GM12878 (cell line): ENCODE data around the gene ADCY5. TPM values are rescaled to one million over a fixed set of nuclear protein-coding genes. Genes with fewer than 3 reads are reported as not detected.

Experiments
- ATAC-seq: fragments of 200-7000 bp; cut with Tn5 transposase; 3 replicates; pipeline ENCODE4 v1.9.1; 2020; ENCODE audit warnings: mild to moderate bottlenecking, moderate library complexity
- BruUV-seq: library from RNA; stranded (reverse); fragments of 400-500 nt; replicated peaks from 2 replicates; lab custom pipeline; 2021; lab: Mats Ljungman, UMichigan
- CTCF ChIA-PET: fragments of 300-600 bp; sonication (Branson Sonifier 250); formaldehyde crosslinking; extraction: SDS; loops from one replicate; lab custom pipeline; 2021; ENCODE audit warnings: inconsistent platforms; lab: Yijun Ruan, JAX
- POLR2A ChIA-PET: fragments of 350-600 bp; formaldehyde crosslinking; extraction: SDS; loops from one replicate; lab custom pipeline; 2021; ENCODE audit warnings: inconsistent platforms; lab: Charles Lee
- RAD21 ChIA-PET: fragments of 300-600 bp; sonication (Branson Sonifier 250); formaldehyde crosslinking; loops from one replicate; lab custom pipeline; 2023; ENCODE audit warnings: antibody characterized with exemption; ENCODE audit not compliant: unreplicated experiment; lab: Charles Lee
- SMC1A ChIA-PET: fragments of 300-600 bp; sonication (Branson Sonifier 250); formaldehyde crosslinking; loops from one replicate; lab custom pipeline; 2023; ENCODE audit not compliant: unreplicated experiment, uncharacterized antibody; lab: Charles Lee
- DNase-seq: peaks from one replicate; pipeline ENCODE4 v3.0.0-alpha.2; 2011; ENCODE audit warnings: low read depth, low spot score
- FAIRE-seq: peaks from 3 replicates; lab custom pipeline; 2011; peaks lifted over from hg19 to GRCh38; lab: Jason Lieb, UNC
- H2AFZ ChIP-seq: 2 replicates; pipeline ENCODE4 v1.6.0; 2011; ENCODE audit warnings: low read depth, low read length, control low read depth; ENCODE audit not compliant: control insufficient read depth
- H3K27ac ChIP-seq: 2 replicates; pipeline ENCODE4 v1.5.1; 2011; ENCODE audit warnings: control low read depth; ENCODE audit not compliant: control insufficient read depth, insufficient read depth
- H3K27me3 ChIP-seq, 2 experiments: replicated peaks in 1 of 2; 2 replicates each; pipeline versions ENCODE4 v1.6.0 to v1.6.1; 2011; ENCODE audit warnings: low read length in 1 of 2; ENCODE audit not compliant: control insufficient read depth in 2 of 2, insufficient read depth in 2 of 2
- H3K36me3 ChIP-seq, 2 experiments: 2 replicates each; pipeline ENCODE4 v1.5.1; 2011; ENCODE audit warnings: low read length in 1 of 2; ENCODE audit not compliant: control insufficient read depth in 2 of 2, insufficient read depth in 2 of 2
- H3K4me1 ChIP-seq: 2 replicates; pipeline ENCODE4 v1.6.1; 2011; ENCODE audit warnings: mild to moderate bottlenecking, low read length, moderate library complexity, mixed read lengths; ENCODE audit not compliant: control insufficient read depth, insufficient read depth
- H3K4me2 ChIP-seq: 2 replicates; pipeline ENCODE4 v1.6.0; 2011; ENCODE audit warnings: control low read depth; ENCODE audit not compliant: control insufficient read depth, insufficient read depth
- H3K4me3 ChIP-seq: fragments of 200-600 bp; sonication (generic); 2 replicates; pipeline ENCODE4 v1.5.1; 2016
- H3K79me2 ChIP-seq: 2 replicates; pipeline ENCODE4 v1.6.0; 2011; ENCODE audit warnings: low read length; ENCODE audit not compliant: control insufficient read depth, insufficient read depth
- H3K9ac ChIP-seq: 2 replicates; pipeline ENCODE4 v1.8.0; 2011; ENCODE audit warnings: low read length, control low read depth, mixed read lengths; ENCODE audit not compliant: control insufficient read depth, insufficient read depth
- H3K9me3 ChIP-seq: replicated peaks from 3 replicates; pipeline ENCODE4 v1.5.1; 2011; ENCODE audit warnings: mild to moderate bottlenecking, low read length; ENCODE audit not compliant: control insufficient read depth, insufficient read depth
- H4K20me1 ChIP-seq: 2 replicates; pipeline ENCODE4 v1.6.0; 2011; ENCODE audit not compliant: control insufficient read depth, insufficient read depth
- CHD1 ChIP-seq: IDR thresholded peaks from 2 replicates; pipeline ENCODE4 v1.6.1; 2012; ENCODE audit warnings: low read depth, low read length, improper control_type of control experiment
- ESRRA ChIP-seq: IDR thresholded peaks from 2 replicates; pipeline ENCODE4 v1.6.1; 2012; ENCODE audit warnings: mild to moderate bottlenecking, low read length, improper control_type of control experiment
- HDAC6 ChIP-seq: fragments of 200-600 bp; sonication (generic); IDR thresholded peaks from one replicate; pipeline ENCODE4 v1.8.0; 2017; ENCODE audit warnings: antibody characterized with exemption; ENCODE audit not compliant: unreplicated experiment
- JUND ChIP-seq: IDR thresholded peaks from 2 replicates; pipeline ENCODE4 v1.6.1; 2012; ENCODE audit warnings: low read depth, mild to moderate bottlenecking, low read length, improper control_type of control experiment, moderate library complexity
- MTA2 ChIP-seq: fragments of 450-650 bp; IDR thresholded peaks from 2 replicates; pipeline ENCODE4 v1.6.1; 2016; ENCODE audit warnings: low read depth, mild to moderate bottlenecking, moderate library complexity
- MXI1 ChIP-seq: fragments of 150-350 bp; IDR thresholded peaks from 2 replicates; pipeline ENCODE4 v1.6.1; 2011; ENCODE audit warnings: low read depth, mild to moderate bottlenecking, inconsistent platforms, low read length, improper control_type of control experiment
- MYC ChIP-seq: IDR thresholded peaks from 2 replicates; pipeline ENCODE4 v1.6.1; 2011; ENCODE audit warnings: mild to moderate bottlenecking, low read length, moderate library complexity, inconsistent platforms; ENCODE audit not compliant: insufficient read depth, insufficient replicate concordance, insufficient read length, severe bottlenecking
- NBN ChIP-seq: fragments of 450-650 bp; IDR thresholded peaks from 2 replicates; pipeline ENCODE4 v1.6.1; 2016
- NRF1 ChIP-seq: conservative IDR thresholded peaks from 2 replicates; pipeline ENCODE4 v1.6.1; 2011; ENCODE audit warnings: mild to moderate bottlenecking, low read depth, low read length, improper control_type of control experiment
- STAT1 ChIP-seq: fragments of 450-650 bp; conservative IDR thresholded peaks from 2 replicates; pipeline ENCODE4 v1.6.1; 2014; ENCODE audit warnings: antibody characterized with exemption, mild to moderate bottlenecking
- TCF7 ChIP-seq: IDR thresholded peaks from 2 replicates; pipeline ENCODE4 v1.6.1; 2014; ENCODE audit warnings: antibody characterized with exemption, borderline replicate concordance
- WGBS: methylation state at CpG from one replicate; pipeline ENCODE4 v1.1.6; 2016; ENCODE audit warnings: low lambda C conversion rate; ENCODE audit not compliant: insufficient replicate concordance, insufficient coverage; ENCODE audit errors: missing lambda C conversion rate; 5-methylcytosine and 5-hydroxymethylcytosine counted together
- in situ Hi-C: fragments of 300-500 bp; cut with MboI; formaldehyde crosslinking; loops from 9 replicates; pipeline ENCODE4 v1.14.3; 2018; ENCODE audit warnings: mixed read lengths
- intact Hi-C: fragments of 100-400 bp; cut with micrococcal nuclease; formaldehyde crosslinking; loops from one replicate; pipeline ENCODE4 v1.14.2; 2022; ENCODE audit not compliant: unreplicated experiment
- polyA plus RNA-seq, 11 experiments: library from polyadenylated mRNA; depleted of rRNA in 4 of 11; unstranded in 6 of 11; stranded (reverse) in 5 of 11; fragments of >200 nt; fragmentation: Nextera tagmentation in 4 of 11; fragmentation: Illumina TruSeq in 1 of 11; extraction: Ambion mirVana in 4 of 11; extraction: Trizol in 1 of 11; gene quantifications; 1 replicate in 1 of 11; 2 replicates in 10 of 11; pipeline versions ENCODE4 v1.2.1 to v1.2.3, GENCODE V29; 2011 to 2016; ENCODE audit warnings: inconsistent platforms in 2 of 11, missing spikeins in 2 of 11, low read depth in 1 of 11
- total RNA-seq, 4 experiments: library from RNA; depleted of rRNA in 3 of 4; stranded (reverse); fragments of >200 nt in 3 of 4; fragmentation: Illumina TruSeq in 1 of 4; extraction: Trizol in 1 of 4; gene quantifications; 2 replicates each; pipeline versions ENCODE4 v1.2.1 to v1.2.3, GENCODE V29; 2013 to 2021
- TF ChIP-seq, protein P1 (sequence below): fragments of 450-650 bp; formaldehyde crosslinking; IDR thresholded peaks from 2 replicates; pipeline ENCODE4 v1.4.0; 2020; ENCODE audit warnings: mild to moderate bottlenecking, moderate library complexity
- TF ChIP-seq, protein P2 (sequence below): fragments of 150-350 bp; IDR thresholded peaks from 2 replicates; pipeline ENCODE4 v1.6.1; 2016; ENCODE audit warnings: low read depth, low read length
- TF ChIP-seq, protein P3 (sequence below): fragments of 450-650 bp; IDR thresholded peaks from 2 replicates; pipeline ENCODE4 v1.6.1; 2017; ENCODE audit warnings: mild to moderate bottlenecking, moderate library complexity

ADCY5 gene
- total and polyA plus RNA-seq, 10 of the 15 experiments (the other 5 are each of a cell fraction or from before 2014, with no cell fraction given) = under 0.01 to 0.24 (median 0.02) TPM; not detected in 4

DNA sequence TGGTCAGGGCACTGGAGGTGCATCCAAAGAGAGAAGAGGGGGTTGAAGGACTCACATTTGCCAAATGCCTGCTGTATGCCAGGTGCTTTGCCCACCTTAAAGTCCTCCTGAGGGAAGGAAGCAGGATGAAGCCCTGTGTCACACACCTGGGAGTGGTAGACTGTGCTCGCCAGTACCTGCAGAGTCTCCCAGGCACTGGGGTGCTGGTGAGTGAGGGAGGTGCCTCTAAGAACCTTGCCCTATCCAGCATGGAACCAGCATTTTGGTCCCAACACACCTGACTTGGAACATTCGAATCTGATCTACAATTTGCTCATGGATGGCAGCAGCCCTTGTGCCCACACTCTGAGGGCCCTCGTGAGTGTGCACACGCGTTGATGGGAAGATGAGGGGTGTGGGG, 170.4 kb downstream of the ADCY5 start (continued):
- no peak for TF ChIP-seq MTA2
- no peak for TF ChIP-seq TCF7
- no peak for TF ChIP-seq MXI1
- TF ChIP-seq HDAC6 = no peak
- TF ChIP-seq, protein P1, sequence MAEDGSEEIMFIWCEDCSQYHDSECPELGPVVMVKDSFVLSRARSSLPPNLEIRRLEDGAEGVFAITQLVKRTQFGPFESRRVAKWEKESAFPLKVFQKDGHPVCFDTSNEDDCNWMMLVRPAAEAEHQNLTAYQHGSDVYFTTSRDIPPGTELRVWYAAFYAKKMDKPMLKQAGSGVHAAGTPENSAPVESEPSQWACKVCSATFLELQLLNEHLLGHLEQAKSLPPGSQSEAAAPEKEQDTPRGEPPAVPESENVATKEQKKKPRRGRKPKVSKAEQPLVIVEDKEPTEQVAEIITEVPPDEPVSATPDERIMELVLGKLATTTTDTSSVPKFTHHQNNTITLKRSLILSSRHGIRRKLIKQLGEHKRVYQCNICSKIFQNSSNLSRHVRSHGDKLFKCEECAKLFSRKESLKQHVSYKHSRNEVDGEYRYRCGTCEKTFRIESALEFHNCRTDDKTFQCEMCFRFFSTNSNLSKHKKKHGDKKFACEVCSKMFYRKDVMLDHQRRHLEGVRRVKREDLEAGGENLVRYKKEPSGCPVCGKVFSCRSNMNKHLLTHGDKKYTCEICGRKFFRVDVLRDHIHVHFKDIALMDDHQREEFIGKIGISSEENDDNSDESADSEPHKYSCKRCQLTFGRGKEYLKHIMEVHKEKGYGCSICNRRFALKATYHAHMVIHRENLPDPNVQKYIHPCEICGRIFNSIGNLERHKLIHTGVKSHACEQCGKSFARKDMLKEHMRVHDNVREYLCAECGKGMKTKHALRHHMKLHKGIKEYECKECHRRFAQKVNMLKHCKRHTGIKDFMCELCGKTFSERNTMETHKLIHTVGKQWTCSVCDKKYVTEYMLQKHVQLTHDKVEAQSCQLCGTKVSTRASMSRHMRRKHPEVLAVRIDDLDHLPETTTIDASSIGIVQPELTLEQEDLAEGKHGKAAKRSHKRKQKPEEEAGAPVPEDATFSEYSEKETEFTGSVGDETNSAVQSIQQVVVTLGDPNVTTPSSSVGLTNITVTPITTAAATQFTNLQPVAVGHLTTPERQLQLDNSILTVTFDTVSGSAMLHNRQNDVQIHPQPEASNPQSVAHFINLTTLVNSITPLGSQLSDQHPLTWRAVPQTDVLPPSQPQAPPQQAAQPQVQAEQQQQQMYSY (CRISPR knock-in tag) = no peak
- TF ChIP-seq MYC = no peak
- no peak for TF ChIP-seq NRF1
- no peak for TF ChIP-seq ESRRA
- no peak for TF ChIP-seq CHD1
- no peak for TF ChIP-seq JUND
- no peak for TF ChIP-seq STAT1

DNA sequence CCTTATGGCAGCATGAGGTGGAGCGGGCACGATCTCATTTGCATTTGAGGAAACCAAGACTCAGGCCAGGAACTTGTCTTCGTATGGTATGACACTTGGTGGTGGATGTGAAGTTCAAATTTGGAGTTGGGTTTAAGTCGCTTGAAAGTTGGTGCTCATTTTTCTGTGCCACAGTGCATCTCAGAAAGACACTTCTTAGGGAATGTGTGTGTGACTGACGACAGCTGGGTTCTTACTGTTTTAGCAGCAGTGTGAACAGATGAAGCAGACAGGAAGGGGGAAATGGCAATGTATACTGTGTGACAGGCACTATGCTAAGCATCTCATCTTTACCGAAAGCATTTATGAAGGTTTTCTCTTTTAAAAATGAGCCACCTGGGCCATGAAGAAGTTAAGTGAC, 171.8 kb downstream of the ADCY5 start:
- FAIRE-seq (no peak), ATAC-seq (no peak), DNase-seq (no peak)
- in situ Hi-C loops = no loop called here
- intact Hi-C loops = no loop called here
- SMC1A ChIA-PET = no interaction called here
- H3K9me3 ChIP-seq = no peaks in the 10 kb centered on the region
- WGBS = 76% methylated on average over 6 of the region's 6 CpGs
- no peak overlapping the region for H3K9ac ChIP-seq
- no peaks in the 10 kb centered on the region for H3K27me3 ChIP-seq
- CTCF ChIA-PET = no interaction called here
- H3K27ac ChIP-seq = no peak overlapping the region
- POLR2A ChIA-PET = no interaction called here
- H3K79me2 ChIP-seq = no peaks in the 10 kb centered on the region
- no peaks in the 10 kb centered on the region for H3K36me3 ChIP-seq
- no peaks in the 10 kb centered on the region for H3K4me1 ChIP-seq
- no peak overlapping the region for H3K4me2 ChIP-seq
- H4K20me1 ChIP-seq = no peaks in the 10 kb centered on the region
- no peak overlapping the region for H3K4me3 ChIP-seq
- no peak overlapping the region for H2AFZ ChIP-seq
- no TSS peak for BruUV-seq
- RAD21 ChIA-PET = no interaction called here
- TF ChIP-seq, protein P2, sequence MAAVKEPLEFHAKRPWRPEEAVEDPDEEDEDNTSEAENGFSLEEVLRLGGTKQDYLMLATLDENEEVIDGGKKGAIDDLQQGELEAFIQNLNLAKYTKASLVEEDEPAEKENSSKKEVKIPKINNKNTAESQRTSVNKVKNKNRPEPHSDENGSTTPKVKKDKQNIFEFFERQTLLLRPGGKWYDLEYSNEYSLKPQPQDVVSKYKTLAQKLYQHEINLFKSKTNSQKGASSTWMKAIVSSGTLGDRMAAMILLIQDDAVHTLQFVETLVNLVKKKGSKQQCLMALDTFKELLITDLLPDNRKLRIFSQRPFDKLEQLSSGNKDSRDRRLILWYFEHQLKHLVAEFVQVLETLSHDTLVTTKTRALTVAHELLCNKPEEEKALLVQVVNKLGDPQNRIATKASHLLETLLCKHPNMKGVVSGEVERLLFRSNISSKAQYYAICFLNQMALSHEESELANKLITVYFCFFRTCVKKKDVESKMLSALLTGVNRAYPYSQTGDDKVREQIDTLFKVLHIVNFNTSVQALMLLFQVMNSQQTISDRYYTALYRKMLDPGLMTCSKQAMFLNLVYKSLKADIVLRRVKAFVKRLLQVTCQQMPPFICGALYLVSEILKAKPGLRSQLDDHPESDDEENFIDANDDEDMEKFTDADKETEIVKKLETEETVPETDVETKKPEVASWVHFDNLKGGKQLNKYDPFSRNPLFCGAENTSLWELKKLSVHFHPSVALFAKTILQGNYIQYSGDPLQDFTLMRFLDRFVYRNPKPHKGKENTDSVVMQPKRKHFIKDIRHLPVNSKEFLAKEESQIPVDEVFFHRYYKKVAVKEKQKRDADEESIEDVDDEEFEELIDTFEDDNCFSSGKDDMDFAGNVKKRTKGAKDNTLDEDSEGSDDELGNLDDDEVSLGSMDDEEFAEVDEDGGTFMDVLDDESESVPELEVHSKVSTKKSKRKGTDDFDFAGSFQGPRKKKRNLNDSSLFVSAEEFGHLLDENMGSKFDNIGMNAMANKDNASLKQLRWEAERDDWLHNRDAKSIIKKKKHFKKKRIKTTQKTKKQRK = no peak
- TF ChIP-seq, protein P3, sequence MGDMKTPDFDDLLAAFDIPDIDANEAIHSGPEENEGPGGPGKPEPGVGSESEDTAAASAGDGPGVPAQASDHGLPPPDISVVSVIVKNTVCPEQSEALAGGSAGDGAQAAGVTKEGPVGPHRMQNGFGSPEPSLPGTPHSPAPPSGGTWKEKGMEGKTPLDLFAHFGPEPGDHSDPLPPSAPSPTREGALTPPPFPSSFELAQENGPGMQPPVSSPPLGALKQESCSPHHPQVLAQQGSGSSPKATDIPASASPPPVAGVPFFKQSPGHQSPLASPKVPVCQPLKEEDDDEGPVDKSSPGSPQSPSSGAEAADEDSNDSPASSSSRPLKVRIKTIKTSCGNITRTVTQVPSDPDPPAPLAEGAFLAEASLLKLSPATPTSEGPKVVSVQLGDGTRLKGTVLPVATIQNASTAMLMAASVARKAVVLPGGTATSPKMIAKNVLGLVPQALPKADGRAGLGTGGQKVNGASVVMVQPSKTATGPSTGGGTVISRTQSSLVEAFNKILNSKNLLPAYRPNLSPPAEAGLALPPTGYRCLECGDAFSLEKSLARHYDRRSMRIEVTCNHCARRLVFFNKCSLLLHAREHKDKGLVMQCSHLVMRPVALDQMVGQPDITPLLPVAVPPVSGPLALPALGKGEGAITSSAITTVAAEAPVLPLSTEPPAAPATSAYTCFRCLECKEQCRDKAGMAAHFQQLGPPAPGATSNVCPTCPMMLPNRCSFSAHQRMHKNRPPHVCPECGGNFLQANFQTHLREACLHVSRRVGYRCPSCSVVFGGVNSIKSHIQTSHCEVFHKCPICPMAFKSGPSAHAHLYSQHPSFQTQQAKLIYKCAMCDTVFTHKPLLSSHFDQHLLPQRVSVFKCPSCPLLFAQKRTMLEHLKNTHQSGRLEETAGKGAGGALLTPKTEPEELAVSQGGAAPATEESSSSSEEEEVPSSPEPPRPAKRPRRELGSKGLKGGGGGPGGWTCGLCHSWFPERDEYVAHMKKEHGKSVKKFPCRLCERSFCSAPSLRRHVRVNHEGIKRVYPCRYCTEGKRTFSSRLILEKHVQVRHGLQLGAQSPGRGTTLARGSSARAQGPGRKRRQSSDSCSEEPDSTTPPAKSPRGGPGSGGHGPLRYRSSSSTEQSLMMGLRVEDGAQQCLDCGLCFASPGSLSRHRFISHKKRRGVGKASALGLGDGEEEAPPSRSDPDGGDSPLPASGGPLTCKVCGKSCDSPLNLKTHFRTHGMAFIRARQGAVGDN = no peak
- TF ChIP-seq NBN = no peak
